SIG-M5 (cell line): Measurements from ENCODE around the gene ADPRHL1.
"Not testable (repeated sequence)": the region's sequence is repeated elsewhere in the genome, so short reads cannot be mapped to it uniquely, and the experiment has no call there.

Experiments
- DNase-seq: peaks from one replicate; lab custom pipeline; 2025; lab: John Stamatoyannopoulos, UW

ADPRHL1 gene

GRCh38 chr13:113369189-113369588 lies 84.1 kb downstream of the ADPRHL1 start:
- DNase-seq: no peak

- not testable (repeated sequence) for DNase-seq
These were observed 84.9 kb downstream of the ADPRHL1 start for GRCh38 chr13:113368353-113368752.

GRCh38 chr13:113367771-113368170 lies 85.5 kb downstream of the ADPRHL1 start:
- no peak for DNase-seq

GRCh38 chr13:113367020-113367560 lies 86.2 kb downstream of the ADPRHL1 start:
- no peak for DNase-seq

GRCh38 chr13:113365971-113366588 lies 87.2 kb downstream of the ADPRHL1 start:
- DNase-seq: no peak

GRCh38 chr13:113365583-113365970 lies 87.7 kb downstream of the ADPRHL1 start:
- DNase-seq: no peak

- DNase-seq: no peak
These were observed 88.2 kb downstream of the ADPRHL1 start for GRCh38 chr13:113364901-113365582.

GRCh38 chr13:113364311-113364889 lies 88.9 kb downstream of the ADPRHL1 start:
- DNase-seq: no peak

- no peak for DNase-seq
These were observed 91.9 kb downstream of the ADPRHL1 start for GRCh38 chr13:113361406-113361805.

- no peak for DNase-seq
These were observed 92.8 kb downstream of the ADPRHL1 start for GRCh38 chr13:113360446-113360845.

GRCh38 chr13:113359571-113359970 lies 93.7 kb downstream of the ADPRHL1 start:
- no peak for DNase-seq

- DNase-seq: no peak
These were observed 94.6 kb downstream of the ADPRHL1 start for GRCh38 chr13:113358653-113359190.

GRCh38 chr13:113357529-113357928 lies 95.8 kb downstream of the ADPRHL1 start:
- no peak for DNase-seq

- no peak for DNase-seq
These were observed 96.7 kb downstream of the ADPRHL1 start for GRCh38 chr13:113356596-113356995.

- DNase-seq: no peak
These were observed 97.7 kb downstream of the ADPRHL1 start for GRCh38 chr13:113355621-113356020.

- no peak for DNase-seq
These were observed 98.3 kb downstream of the ADPRHL1 start for GRCh38 chr13:113354831-113355610.

GRCh38 chr13:113353254-113353653 lies 100.0 kb downstream of the ADPRHL1 start:
- DNase-seq: no peak

GRCh38 chr13:113351514-113352026 lies 101.7 kb downstream of the ADPRHL1 start:
- no peak for DNase-seq

GRCh38 chr13:113350938-113351335 lies 102.4 kb downstream of the ADPRHL1 start:
- DNase-seq: no peak

- no peak for DNase-seq
These were observed 103.0 kb downstream of the ADPRHL1 start for GRCh38 chr13:113350065-113350937.
